Uterus (tissue), 2 donors: Measurements from ENCODE around the gene TEPSIN.

Experiments
- CTCF ChIP-seq, 4 experiments: fragments of 200-600 bp in 2 of 4; fragments of 450-650 bp in 2 of 4; sonication (generic) in 2 of 4; IDR thresholded peaks; one replicate each; pipeline ENCODE4 v1.5.1; 2016 to 2019; ENCODE audit warnings: antibody characterized with exemption in 4 of 4, mild to moderate bottlenecking in 2 of 4, moderate library complexity in 1 of 4
- POLR2A ChIP-seq, 2 donors: fragments of 450-650 bp; IDR thresholded peaks; one replicate each; pipeline ENCODE4 v1.6.1; 2016; ENCODE audit warnings: antibody characterized with exemption in 2 of 2, mild to moderate bottlenecking in 1 of 2, moderate library complexity in 1 of 2

GRCh38 chr17:81240761-81241160 is 1.9 kb upstream of the TEPSIN start:
- TF ChIP-seq CTCF (IDR thresholded peaks at IDR 0.05) (no peak), POLR2A (IDR thresholded peaks at IDR 0.05) (no peak)
